Central memory CD8-positive, alpha-beta T cell (primary cell): Measurements from ENCODE around the gene CA11.
"Not testable (repeated sequence)": the region's sequence is repeated elsewhere in the genome, so short reads cannot be mapped to it uniquely, and the experiment has no call there.

ENCODE experiments used
- ATAC-seq: fragments of 150-1000 bp; cut with Tn5 transposase; replicated peaks from 2 replicates; pipeline ENCODE4 v1.10.0; 2022; ENCODE audit warnings: mild to moderate bottlenecking, moderate FRiP score, moderate number of reproducible peaks; ENCODE audit not compliant: poor library complexity, severe bottlenecking; ENCODE audit errors: extremely low read depth
- DNase-seq, 2 donors: peaks; one replicate each; pipeline ENCODE4 v3.0.0; 2021; ENCODE audit warnings: low spot score in 2 of 2
- H3K27ac Mint-ChIP-seq: one replicate; pipeline ENCODE4 v1.8.0; 2022; ENCODE audit warnings: low read depth, mild to moderate bottlenecking, moderate library complexity, mixed read lengths
- H3K27me3 Mint-ChIP-seq: one replicate; pipeline ENCODE4 v1.8.0; 2022; ENCODE audit warnings: mixed read lengths
- H3K36me3 Mint-ChIP-seq: one replicate; pipeline ENCODE4 v1.8.0; 2022; ENCODE audit warnings: mild to moderate bottlenecking, moderate library complexity, mixed read lengths; ENCODE audit not compliant: insufficient read depth
- H3K4me1 Mint-ChIP-seq: one replicate; pipeline ENCODE4 v1.8.0; 2022; ENCODE audit warnings: mixed read lengths
- H3K4me3 Mint-ChIP-seq: one replicate; pipeline ENCODE4 v1.8.0; 2022; ENCODE audit warnings: mild to moderate bottlenecking, moderate library complexity, mixed read lengths
- H3K9me3 Mint-ChIP-seq: one replicate; pipeline ENCODE4 v1.8.0; 2022; ENCODE audit warnings: mixed read lengths

CA11 gene

DNA sequence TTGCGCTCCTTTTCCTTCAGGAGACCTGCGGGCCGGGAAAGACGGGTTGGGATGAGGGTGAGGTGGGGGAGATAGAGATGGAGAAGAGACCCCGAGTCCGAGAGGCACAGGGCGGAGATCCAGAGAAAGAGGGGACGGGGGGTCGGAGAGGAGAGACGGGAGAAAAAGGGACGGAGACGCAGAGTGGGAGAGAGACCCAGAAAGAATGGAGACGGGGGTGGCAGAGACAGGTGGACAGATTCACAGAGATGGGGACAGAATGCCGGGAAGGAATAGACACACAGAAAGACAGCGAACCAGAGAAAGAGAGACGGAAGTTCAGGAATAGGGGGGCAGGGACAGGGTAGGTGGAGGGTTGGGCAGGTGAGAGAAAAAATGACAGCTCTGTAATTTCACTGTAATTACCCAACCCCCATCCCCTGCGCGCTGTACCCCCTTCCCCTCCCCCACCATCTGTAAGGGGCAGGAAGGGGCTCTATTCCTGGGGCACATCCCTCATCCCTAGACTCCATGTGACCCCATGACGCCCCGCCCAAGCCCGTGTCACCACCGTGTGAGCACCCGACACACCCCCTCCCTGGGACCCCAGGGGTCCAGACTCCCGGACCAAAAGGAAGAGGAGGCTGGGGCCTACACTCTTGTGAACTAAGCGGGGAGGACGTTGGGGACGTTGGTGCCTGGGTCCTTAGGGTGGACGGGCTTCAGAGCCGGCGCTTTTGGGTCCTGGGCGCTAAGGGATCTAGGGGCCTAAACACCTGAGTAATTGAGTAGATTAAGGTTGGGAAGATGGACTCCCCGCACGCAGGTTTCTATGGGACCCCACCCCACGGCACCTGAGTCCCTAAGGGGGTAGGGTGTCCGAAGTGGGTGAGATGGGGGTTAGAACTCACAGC is 9.8 kb downstream of the CA11 start:
- peak overlapping the region; percentile 79 for H3K27ac Mint-ChIP-seq
- no peak for DNase-seq
- no peaks in the 10 kb centered on the region for H3K27me3 Mint-ChIP-seq

DNA sequence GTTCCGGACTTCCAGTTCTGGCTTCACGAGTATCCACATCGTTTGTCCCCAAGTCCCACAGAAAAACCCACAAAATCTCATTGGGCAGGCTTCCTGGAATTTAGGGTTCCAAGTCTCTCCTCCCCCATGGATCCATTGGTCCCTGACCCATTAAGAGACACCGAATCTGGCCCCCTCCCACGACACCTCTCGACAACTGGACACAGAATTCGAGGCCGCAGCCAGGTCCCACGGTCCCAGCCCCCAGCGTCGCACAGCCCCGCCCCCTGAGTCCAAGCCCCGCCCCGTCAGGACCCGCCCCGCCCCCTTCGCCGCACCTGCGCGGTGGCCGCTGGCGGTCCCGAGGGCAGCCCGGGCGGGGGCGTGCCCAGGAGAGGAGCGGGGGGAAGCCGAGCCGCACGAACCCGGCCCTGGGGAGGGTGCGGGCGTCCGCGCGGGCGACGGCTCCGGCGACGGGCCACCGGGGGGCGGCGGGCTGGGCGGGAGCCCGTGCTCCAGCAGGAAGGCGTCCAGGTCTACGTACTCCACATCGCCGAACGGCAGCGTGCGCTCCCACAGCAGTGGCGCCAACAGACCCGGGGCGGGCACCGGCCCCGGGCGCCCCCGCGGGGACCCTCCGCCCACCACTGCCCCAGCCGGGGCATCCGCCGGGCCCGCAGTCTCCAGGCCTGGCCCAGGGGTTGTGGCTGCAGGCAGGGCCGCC is 10.6 kb downstream of the CA11 start:
- H3K9me3 Mint-ChIP-seq: no peaks in the 10 kb centered on the region
- no peaks in the 10 kb centered on the region for H3K27me3 Mint-ChIP-seq
- peak; percentile 39 to 47 for DNase-seq
- peaks cover 40% of the 10 kb centered on the region for H3K36me3 Mint-ChIP-seq
- H3K4me1 Mint-ChIP-seq: peaks cover 45% of the 10 kb centered on the region
- H3K4me3 Mint-ChIP-seq: peak overlapping the region; percentile 85
- peak overlapping the region; percentile 79 for H3K27ac Mint-ChIP-seq
- no peak for ATAC-seq

More for the DNA sequence above, 9.8 kb downstream of the CA11 start:
- Mint-ChIP-seq H3K9me3 (no peaks in the 10 kb centered on the region), H3K4me3 (peak overlapping the region; percentile 85), H3K36me3 (peaks cover 38% of the 10 kb centered on the region), H3K4me1 (peaks cover 45% of the 10 kb centered on the region)
- ATAC-seq: no peak

DNA sequence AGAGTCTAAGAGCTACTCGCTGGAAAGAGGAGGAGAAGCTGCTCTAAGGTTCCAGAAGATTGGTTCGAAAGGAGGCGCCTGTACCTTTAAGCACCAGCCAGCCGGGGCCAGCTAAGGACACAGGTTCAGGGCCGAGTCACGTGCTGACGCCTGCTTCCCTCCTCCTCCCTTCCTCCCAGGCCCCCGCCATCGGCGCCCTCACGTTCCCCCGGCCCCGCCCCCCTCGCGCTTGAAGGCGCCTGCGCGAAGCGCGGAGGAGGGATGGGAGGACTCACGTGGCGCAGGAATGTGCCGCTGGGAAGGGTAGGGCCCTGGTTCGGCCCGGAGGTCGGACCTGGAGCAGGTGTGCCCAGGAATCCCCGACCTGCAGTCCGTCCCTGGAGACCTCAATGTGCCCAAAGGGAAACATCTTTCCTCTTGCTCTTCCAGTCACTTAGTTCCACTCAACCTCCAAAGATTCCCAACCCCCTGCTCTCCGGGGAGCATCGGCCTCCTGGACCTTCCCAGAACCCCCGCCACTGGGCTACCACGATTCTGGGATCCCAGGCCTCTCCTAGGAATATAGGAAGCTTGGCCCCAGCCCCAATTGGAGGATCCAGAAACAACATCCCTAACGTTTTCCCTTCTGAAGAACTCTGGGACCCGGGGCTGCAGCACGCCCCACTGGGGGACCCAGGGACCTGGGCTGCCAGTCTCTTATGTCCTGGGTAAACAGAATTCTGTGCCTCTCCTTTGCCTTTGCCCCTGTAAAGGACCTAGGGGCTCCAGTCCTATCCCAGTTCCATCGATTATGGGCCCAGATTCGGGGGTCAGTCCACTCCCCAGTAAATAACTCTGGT is 11.3 kb downstream of the CA11 start:
- DNase-seq: peak; percentile 70 to 76
- H3K36me3 Mint-ChIP-seq: peaks cover 41% of the 10 kb centered on the region
- H3K27me3 Mint-ChIP-seq: no peaks in the 10 kb centered on the region
- peak overlapping the region; percentile 79 for H3K27ac Mint-ChIP-seq
- H3K4me3 Mint-ChIP-seq: peak overlapping the region; percentile 85
- H3K9me3 Mint-ChIP-seq: no peaks in the 10 kb centered on the region
- no peak for ATAC-seq
- peaks cover 39% of the 10 kb centered on the region for H3K4me1 Mint-ChIP-seq

DNA sequence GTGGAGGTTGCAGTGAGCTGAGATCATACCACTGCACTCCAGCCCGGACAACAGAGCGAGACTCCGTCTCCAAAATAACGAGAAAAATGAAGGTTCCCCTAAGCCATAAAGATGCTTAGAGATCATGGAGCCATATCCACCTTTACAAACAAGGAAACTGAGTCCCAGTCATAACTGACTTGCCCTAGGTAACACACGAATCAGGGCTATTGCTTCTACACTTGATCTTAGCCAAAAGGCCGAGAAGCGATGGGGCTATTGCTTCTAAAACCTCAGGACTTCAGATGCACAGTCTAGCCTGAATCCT is 12.0 kb downstream of the CA11 start:
- H3K4me3 Mint-ChIP-seq: peak overlapping the region; percentile 85
- H3K9me3 Mint-ChIP-seq: no peaks in the 10 kb centered on the region
- H3K4me1 Mint-ChIP-seq: peaks cover 35% of the 10 kb centered on the region
- peaks cover 42% of the 10 kb centered on the region for H3K36me3 Mint-ChIP-seq
- ATAC-seq (no peak), DNase-seq (no peak)
- H3K27me3 Mint-ChIP-seq: no peaks in the 10 kb centered on the region
- peak overlapping the region; percentile 79 for H3K27ac Mint-ChIP-seq

DNA sequence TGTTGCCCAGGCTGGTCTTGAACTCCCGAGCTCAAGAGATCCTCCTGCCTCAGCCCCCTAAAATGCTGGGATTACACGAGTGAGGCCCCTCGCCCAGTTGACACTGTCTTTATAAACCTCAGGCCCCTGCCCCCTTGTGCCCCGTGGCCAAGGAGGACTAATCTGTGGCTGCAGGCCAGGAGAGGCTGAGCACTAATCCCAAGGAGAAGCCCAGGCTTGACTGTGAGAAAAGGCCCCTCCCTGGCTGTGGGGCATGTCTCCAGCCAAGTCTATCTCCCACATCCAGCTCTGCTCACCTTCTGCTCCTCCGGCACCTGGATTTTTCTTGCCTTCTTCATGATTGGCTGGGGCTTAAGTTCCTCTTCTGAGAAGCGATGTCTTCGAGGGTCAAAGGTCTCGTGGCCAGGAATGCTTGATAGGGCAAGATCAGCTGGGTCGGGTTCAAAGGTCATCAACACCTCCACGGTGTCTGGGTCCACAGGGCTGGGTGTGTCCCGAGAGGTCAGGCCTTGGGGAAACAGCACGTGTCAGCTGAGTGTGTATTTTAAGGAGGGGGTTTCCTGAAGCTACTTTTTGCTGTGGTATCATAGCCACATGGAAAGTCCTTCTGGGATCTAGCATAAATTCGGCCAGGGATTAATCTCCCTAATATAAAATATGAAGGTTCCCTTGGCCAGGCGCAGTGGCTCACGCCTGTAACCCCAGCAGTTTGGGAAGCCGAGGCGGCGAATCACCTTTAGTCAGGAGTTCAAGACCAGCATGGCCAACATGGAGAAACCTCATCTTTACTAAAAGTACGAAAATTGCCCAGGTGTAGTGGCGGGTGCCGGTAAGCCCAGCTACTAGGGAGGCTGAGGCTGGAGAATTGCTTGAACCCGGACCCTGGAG is 12.6 kb downstream of the CA11 start:
- no peaks in the 10 kb centered on the region for H3K27me3 Mint-ChIP-seq
- peaks cover 37% of the 10 kb centered on the region for H3K36me3 Mint-ChIP-seq
- H3K4me3 Mint-ChIP-seq: peak overlapping the region; percentile 85
- DNase-seq (no peak), ATAC-seq (no peak)
- peak overlapping the region; percentile 79 for H3K27ac Mint-ChIP-seq
- peaks cover 35% of the 10 kb centered on the region for H3K4me1 Mint-ChIP-seq
- H3K9me3 Mint-ChIP-seq: no peaks in the 10 kb centered on the region

DNA sequence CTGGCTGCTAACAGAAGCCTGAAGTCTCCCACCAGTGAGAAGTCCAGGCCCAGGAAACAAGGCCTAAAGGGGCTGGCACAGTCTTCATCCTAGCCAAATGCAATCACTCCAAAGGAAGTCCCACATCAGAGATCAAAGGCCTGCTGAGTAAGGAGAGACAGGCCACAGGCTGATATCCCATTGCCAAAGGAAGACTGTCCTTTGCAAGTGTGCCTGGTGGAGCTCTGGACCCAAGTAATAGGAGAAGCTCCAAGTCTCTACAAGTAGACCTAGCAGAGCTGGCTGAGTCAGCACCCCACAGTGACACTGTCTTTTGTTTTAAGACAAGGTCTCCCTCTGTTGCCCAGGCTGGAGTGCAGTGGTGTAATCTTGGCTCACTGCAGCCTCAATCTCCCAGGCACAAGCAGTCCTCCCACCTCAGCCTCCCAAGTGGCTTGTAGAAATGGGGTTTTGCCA is 13.3 kb downstream of the CA11 start:
- no peak overlapping the region for H3K27ac Mint-ChIP-seq
- H3K4me3 Mint-ChIP-seq: no peak overlapping the region
- ATAC-seq: no peak
- DNase-seq: no peak
- H3K36me3 Mint-ChIP-seq: peaks cover 32% of the 10 kb centered on the region
- H3K27me3 Mint-ChIP-seq: no peaks in the 10 kb centered on the region
- peaks cover 28% of the 10 kb centered on the region for H3K4me1 Mint-ChIP-seq
- H3K9me3 Mint-ChIP-seq: no peaks in the 10 kb centered on the region

DNA sequence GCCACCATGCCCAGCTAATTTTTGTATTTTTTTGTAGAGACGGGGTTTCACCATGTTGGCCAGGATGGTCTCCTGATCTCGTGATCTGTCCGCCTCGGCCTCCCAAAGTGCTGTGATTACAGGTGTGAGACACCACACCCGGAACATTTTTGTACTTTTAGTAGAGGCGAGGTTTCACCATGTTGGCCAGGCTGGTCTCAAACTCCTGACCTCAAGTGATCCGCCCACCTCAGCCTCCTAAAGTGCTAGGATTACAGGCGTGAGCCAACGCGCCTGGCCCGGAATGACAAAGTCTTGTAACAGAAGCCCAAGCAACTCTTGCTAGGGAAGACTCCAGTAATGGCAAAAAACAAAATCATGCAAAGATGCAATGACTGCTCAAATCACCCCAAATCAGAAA is 13.7 kb downstream of the CA11 start:
- not testable (repeated sequence) for ATAC-seq, H3K27ac Mint-ChIP-seq, H3K27me3 Mint-ChIP-seq, H3K4me3 Mint-ChIP-seq, DNase-seq, H3K9me3 Mint-ChIP-seq
- H3K36me3 Mint-ChIP-seq: peaks cover 29% of the 10 kb centered on the region
- H3K4me1 Mint-ChIP-seq: peaks cover 25% of the 10 kb centered on the region

DNA sequence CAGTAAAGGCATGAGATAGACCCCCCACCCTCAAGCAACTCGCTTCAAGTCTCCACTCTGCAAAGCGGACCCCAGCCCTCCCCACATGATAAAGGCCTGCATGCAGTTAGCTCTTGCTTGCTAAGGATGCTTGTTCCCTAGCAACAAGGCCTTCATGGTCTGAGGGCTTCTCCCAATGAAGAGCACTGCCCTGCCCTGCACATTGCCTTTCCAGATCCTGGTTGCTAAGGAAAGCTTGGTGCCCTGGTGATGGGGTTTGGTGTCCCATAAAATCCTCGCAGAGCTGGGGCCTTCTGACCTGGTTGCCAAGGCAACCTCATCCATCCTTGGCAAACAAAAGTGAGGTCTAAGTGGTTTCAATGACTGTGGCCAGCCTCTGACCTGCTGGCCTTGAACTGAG is 14.8 kb downstream of the CA11 start:
- Mint-ChIP-seq H3K4me3 (no peak overlapping the region), H3K27me3 (no peaks in the 10 kb centered on the region), H3K9me3 (no peaks in the 10 kb centered on the region), H3K4me1 (peaks cover 24% of the 10 kb centered on the region), H3K27ac (no peak overlapping the region), H3K36me3 (peaks cover 34% of the 10 kb centered on the region)
- DNase-seq: no peak
- ATAC-seq: no peak

DNA sequence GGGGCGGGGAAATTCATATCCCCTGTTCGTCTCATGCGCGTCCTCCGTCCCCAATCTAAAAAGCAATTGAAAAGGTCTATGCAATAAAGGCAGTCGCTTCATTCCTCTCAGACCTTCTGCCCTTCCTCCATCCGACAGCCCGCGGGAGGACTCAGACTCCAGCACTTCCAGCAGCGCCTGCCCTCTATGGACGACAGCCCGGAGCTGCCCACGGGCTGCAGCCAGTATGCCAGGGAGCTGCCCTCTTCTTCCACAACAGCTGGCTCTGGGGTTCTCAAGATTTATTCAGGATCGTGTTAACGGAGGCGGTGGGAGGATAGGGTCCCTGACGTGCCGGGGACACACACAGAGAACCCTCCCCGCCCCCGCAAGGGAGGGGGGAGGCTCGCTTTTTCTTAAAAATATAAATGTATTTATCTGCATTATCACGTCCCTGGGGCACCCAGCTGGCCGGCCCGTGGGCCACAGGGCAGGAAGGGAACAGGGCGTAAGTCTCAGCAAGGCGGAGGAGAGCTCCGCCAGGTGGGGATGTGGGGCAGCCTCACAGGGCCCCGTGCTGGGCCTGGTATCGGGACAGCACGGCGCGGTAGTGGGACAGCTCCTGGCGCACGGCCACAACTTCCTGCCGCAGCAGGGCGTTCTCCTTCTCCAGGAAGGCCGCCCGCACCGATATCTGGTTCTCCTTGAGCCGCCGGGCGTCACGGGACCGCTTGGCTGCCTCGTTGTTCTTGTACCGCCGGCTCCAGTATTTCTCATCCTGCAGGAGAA is 15.5 kb downstream of the CA11 start:
- ATAC-seq (no peak), DNase-seq (no peak)
- H3K9me3 Mint-ChIP-seq: no peaks in the 10 kb centered on the region
- peaks cover 30% of the 10 kb centered on the region for H3K36me3 Mint-ChIP-seq
- no peaks in the 10 kb centered on the region for H3K27me3 Mint-ChIP-seq
- peaks cover 25% of the 10 kb centered on the region for H3K4me1 Mint-ChIP-seq
- no peak overlapping the region for H3K4me3 Mint-ChIP-seq
- no peak overlapping the region for H3K27ac Mint-ChIP-seq

DNA sequence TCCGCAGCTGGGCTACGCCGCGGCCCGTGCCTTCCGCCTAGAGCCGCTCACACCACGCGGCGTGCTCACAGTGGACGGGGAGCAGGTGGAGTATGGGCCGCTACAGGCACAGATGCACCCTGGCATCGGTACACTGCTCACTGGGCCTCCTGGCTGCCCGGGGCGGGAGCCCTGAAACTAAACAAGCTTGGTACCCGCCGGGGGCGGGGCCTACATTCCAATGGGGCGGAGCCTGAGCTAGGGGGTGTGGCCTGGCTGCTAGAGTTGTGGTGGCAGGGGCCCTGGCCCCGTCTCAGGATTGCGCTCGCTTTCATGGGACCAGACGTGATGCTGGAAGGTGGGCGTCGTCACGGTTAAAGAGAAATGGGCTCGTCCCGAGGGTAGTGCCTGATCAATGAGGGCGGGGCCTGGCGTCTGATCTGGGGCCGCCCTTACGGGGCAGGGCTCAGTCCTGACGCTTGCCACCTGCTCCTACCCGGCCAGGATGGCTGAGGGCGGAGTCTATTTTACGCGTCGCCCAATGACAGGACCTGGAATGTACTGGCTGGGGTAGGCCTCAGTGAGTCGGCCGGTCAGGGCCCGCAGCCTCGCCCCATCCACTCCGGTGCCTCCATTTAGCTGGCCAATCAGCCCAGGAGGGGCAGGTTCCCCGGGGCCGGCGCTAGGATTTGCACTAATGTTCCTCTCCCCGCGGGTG is 16.2 kb downstream of the CA11 start:
- Mint-ChIP-seq H3K36me3 (peaks cover 26% of the 10 kb centered on the region), H3K27ac (no peak overlapping the region), H3K27me3 (no peaks in the 10 kb centered on the region), H3K4me3 (no peak overlapping the region), H3K9me3 (no peaks in the 10 kb centered on the region), H3K4me1 (peaks cover 26% of the 10 kb centered on the region)
- ATAC-seq (no peak), DNase-seq (no peak)

DNA sequence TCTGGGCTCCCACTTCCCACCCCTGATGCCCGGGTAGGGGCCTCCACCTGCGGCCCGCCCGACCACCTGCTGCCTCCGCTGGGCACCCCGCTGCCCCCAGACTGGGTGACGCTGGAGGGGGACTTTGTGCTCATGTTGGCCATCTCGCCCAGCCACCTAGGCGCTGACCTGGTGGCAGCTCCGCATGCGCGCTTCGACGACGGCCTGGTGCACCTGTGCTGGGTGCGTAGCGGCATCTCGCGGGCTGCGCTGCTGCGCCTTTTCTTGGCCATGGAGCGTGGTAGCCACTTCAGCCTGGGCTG is 16.7 kb downstream of the CA11 start:
- no peak for DNase-seq

More for the DNA sequence above, 16.7 kb downstream of the CA11 start:
- Mint-ChIP-seq H3K36me3 (peaks cover 26% of the 10 kb centered on the region), H3K9me3 (no peaks in the 10 kb centered on the region), H3K27ac (no peak overlapping the region), H3K4me3 (no peak overlapping the region), H3K27me3 (no peaks in the 10 kb centered on the region), H3K4me1 (peaks cover 26% of the 10 kb centered on the region)
- ATAC-seq: no peak
